PC-9 (cell line): Measurements from ENCODE around the gene ROBO4.

Source experiments
- EZH2 ChIP-seq: fragments of 200-600 bp; sonication (generic); IDR thresholded peaks from 2 replicates; pipeline ENCODE4 v1.8.0; 2017; ENCODE audit warnings: antibody characterized with exemption, low read depth
- TF ChIP-seq, protein P1 (sequence below): fragments of 200-600 bp; sonication (generic); conservative IDR thresholded peaks from 2 replicates; pipeline ENCODE4 v1.6.1; 2017; ENCODE audit warnings: mixed run types, antibody characterized with exemption, mild to moderate bottlenecking, moderate library complexity

DNA sequence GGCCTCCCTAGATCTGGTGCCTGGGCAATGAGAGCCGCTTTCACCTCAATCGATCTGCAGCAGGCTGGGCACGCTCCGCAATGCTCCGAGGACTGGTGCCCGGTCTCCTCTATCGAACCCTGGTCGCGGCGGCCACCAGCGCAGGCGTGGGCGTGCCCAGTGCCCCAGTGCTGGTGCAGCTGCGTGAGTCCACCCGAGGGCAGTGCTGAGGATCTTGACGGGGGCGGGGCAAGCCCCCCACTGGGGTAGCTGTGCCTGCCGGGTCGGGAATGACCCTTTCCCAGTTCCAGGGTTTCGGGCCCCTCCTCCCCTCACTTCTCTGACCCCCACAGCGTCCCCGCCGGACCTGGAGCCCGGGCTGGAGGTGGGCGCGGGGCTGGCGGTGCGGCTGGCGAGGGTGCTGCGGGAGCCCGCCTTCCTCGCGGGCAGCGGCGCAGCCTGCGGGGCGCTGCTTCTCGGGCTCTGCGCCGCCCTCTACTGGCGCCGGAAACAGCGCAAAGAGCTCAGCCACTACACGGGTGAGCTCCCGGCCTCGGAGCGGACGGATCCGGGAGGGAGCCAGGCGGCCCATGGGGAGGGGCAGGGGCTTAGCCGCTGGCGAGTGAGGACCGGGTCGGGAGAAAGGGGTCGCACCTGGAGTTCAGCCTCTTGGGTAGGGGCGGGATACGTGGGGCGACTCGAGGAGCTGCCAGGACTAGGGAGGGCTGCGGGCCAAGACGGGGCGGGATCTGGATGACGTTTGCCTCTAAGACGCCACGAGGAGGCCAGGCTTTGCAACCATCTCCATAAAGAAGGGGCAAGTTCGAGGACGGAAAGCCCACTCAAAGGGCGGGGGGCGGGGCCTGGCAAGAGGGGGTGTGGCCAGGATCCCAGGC lies 21.5 kb downstream of the ROBO4 start:
- TF ChIP-seq, protein P1, sequence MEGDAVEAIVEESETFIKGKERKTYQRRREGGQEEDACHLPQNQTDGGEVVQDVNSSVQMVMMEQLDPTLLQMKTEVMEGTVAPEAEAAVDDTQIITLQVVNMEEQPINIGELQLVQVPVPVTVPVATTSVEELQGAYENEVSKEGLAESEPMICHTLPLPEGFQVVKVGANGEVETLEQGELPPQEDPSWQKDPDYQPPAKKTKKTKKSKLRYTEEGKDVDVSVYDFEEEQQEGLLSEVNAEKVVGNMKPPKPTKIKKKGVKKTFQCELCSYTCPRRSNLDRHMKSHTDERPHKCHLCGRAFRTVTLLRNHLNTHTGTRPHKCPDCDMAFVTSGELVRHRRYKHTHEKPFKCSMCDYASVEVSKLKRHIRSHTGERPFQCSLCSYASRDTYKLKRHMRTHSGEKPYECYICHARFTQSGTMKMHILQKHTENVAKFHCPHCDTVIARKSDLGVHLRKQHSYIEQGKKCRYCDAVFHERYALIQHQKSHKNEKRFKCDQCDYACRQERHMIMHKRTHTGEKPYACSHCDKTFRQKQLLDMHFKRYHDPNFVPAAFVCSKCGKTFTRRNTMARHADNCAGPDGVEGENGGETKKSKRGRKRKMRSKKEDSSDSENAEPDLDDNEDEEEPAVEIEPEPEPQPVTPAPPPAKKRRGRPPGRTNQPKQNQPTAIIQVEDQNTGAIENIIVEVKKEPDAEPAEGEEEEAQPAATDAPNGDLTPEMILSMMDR, result no peak; the same call in 1 of the 2 replicates
- TF ChIP-seq EZH2, result no peak
